GM18520 (cell line): ENCODE data around the gene RPS27A.
"Not testable (repeated sequence)": the region's sequence is repeated elsewhere in the genome, so short reads cannot be mapped to it uniquely, and the experiment has no call there.

Experiments used
- ATAC-seq: cut with Tn5 transposase; IDR thresholded peaks from one replicate; pipeline ENCODE4 v1.9.1; 2021; ENCODE audit not compliant: unreplicated experiment

Gene RPS27A

DNA sequence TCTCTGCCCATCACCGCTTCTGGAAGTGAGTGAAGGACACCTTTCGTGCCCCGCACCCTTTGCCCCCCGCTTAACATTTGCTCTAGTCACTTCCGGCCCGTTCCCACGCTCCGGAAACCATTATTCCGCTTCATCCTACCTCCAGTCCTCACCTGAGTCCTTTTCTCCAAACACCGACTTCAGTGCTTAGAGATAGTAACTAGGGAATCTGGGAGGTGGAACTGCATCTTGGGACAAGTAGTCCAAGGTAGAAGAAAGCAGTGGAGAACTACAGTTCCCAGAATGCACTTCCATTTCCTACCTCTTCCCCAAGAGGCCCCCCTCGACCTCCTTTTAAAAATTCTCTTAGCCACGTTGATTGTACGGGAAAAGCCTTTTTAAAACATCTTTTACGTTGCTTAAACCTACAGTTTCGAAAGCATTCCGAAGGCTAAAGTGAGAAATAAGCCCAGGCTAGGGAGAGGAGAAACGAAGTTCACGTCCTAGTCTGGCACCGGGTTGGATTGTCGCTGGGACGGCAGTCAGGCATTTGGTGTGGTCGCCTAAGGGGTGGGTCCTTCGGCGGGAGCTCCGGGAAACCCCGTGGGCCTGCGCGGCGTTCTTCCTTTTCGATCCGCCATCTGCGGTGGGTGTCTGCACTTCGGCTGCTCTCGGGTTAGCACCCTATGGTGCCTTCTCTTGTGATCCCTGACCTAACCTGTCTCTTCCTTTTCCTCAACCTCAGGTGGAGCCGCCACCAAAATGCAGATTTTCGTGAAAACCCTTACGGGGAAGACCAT is at the start of gene RPS27A, which contains the start of gene CLHC1:
TSS of gene RPS27A (plus strand) at position 605 of the 779 bp plus-strand sequence. CDS start at position 742, 137 bp downstream.
TSS of gene CLHC1 (minus strand) at position 210 of the 779 bp plus-strand sequence. CDS start 9,882 bp downstream, outside the sequence.
- ATAC-seq = peak; percentile 84

DNA sequence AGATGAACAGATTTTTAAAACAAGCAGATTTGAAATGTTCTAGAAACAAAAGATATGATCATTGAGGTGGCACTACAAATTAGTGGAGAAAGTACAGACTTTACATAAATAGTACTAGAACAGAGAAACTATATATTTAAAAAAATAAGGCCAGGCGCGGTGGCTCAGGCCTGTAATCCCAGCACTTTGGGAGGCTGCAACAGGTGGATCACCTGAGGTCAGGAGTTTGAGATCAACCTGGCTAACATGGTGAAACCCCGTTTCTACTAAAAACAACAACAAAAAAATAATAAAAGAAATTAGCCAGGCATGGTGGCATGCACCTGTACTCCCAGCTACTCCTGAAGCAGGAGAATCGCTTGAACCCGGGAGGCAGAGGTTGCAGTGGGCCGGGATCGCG is 45.7 kb upstream of the RPS27A start:
- not testable (repeated sequence) for ATAC-seq

DNA sequence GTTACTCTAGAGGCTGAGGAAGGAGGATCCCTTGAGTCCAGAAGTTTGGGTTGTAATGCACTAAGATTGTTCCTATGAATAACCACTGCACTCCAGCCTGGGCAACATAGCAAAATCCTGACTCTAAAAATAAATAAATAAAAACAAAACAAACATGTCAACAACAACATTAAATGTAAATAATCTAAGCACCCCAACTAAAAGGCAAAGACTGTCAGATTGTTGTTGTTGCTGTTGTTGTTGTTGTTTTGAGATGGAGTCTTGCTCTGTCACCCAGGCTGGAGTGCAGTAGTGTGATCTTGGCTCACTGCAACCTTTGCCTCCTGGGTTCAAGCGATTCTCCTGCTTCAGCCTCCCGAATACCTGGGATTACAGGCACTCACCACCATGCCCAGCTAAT is 40.6 kb upstream of the RPS27A start:
- ATAC-seq = not testable (repeated sequence)

DNA sequence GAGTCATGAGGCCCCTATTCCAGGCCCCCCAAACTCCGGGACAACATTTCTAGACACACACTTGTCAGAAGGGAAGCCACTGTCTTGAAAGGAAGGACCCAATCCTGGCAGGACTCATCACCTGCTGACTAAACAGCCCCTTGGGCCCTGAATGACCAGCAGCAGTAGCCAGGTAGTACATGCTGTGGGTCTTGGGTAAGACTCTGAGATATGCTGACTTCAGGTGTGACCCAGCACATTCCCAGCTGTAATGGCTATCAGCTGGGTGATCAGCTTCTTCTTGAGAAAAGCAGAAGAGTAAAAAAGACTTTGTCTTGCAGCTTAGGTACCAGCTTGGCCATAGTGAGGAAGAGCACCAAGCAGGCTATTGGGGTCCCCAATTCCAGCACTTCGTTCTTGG is 36.0 kb upstream of the RPS27A start:
- no peak for ATAC-seq

DNA sequence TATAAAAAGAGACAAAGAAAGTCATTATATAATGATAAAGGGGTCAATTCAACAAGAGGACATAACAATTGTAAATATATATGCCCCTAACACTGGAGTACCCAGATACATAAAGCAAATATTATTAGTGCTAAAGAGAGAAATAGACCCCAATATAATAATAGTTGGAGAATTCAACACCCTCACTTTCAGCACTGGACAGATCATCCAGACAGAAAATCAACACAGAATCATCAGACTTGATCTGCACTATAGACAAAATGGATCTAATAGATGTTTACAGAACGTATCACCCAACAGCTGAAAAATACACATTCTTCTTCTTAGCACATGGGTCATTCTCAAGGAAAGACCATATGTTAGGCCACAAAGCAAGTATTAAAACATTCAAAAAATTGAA is 32.1 kb upstream of the RPS27A start:
- ATAC-seq = no peak

DNA sequence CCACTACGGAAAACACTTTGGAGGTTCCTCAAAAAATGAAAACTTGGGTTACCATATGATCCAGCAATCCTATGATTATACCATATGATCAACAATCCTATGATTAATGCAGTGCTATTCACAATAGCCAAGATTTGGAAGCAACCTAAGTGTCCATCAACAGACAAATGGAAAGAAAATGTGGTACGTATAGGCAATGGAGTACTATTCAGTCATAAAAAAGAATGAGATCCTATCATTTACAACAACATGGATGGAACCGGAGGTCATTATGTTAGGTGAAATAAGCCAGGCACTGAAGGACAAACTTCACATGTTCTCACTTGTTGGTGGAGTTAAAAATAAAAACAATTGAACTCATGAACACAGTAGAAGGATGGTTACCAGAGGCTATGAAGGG is 28.0 kb upstream of the RPS27A start:
- ATAC-seq = no peak

DNA sequence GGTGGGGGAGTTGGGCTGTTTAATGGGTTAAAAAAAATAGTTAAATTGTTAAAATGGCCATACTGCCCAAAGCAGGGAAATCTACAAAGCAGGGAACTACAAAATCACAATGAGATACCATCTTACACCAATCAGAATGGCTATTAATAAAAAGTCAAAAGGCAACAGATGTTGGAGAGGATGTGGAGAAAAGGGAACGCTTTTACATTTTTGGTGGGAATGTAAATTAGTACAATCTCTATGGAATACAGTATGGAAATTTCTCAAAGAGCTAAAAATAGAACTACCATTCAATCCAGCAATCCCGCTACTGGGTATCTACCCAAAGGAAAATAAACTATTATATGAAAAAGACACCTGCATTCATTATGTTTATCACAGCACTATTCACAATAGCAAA is 27.5 kb upstream of the RPS27A start:
- no peak for ATAC-seq

DNA sequence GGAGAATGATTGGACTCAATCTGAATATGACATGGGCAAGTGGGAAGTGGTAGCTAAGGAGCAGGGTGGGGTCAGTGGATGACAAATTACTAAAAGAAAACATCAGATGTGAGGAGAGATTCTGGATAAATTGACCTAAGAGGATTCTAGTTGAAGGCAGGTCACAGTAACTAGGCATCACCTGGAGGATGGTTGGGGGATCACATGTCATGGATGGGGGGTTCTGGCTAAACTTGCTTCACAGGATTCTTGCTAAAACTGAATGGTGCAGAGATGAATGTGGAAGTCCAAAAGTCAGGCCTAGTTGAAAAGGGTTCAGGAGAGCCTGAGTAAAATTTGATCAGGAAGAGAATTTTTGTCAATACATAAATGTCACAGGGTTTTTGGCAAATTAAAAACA is 18.7 kb upstream of the RPS27A start:
- no peak for ATAC-seq

DNA sequence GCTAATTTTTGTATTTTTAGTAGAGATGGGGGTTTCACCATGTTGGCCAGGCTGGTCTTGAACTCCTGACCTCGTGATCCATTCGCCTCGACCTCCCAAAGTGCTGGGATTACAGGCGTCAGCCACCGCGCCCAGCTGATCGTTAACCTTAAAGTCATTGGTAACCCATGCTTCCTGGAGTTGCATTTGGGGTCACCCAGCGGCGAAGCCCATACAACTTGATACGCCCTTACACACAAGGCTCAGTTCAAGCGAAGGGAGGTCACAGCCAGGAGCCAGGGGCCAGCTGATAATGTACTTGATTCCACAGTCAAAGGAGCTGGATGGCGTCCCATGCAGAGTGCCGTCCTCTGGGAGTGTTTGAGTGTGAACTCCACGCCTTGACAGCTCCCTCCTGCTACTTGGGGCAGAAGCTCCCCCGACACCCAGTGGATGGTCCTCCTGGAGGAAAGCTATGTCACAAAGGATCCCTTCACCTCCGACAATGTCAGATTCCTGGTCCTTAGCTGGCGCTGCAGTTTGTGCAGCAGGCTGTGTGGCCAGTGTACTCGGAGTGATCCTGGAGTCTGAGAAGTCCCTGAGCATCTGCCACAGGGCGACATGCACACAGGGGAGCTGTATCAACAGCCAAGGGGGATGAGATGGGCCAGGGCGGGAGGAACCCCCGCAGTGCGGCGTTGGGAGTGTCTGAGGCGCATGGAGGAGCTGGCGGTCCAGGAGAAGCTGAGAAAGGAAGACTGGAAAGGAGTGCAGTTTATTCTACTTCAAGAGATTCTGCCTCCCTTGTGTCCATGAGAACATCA is 8.3 kb upstream of the RPS27A start:
- no peak for ATAC-seq

DNA sequence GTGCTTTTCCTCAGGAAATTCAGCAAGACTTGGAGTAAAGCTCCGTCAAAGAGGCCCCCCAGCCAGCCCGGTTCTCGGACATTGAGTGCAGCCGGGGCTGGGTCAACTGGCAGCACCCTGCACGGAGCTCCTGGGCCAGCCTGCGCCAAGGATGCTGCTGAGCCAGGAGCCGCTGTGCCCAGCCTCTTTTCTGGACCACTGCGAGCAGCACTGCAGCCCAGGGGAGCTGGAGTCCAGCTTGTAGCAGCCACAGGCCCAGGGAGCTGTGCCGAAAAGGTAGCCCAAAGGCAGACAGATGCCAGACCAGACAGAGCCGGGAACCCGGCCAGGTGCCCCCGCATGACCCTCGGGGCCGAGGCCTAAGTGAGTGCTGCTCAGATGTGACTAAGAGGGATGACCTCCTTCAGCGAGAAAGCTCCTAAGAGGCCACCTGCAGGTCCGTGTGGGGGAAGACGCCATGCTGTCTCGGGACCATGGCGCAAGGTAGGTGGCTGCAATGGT is 7.7 kb upstream of the RPS27A start:
- ATAC-seq = no peak

DNA sequence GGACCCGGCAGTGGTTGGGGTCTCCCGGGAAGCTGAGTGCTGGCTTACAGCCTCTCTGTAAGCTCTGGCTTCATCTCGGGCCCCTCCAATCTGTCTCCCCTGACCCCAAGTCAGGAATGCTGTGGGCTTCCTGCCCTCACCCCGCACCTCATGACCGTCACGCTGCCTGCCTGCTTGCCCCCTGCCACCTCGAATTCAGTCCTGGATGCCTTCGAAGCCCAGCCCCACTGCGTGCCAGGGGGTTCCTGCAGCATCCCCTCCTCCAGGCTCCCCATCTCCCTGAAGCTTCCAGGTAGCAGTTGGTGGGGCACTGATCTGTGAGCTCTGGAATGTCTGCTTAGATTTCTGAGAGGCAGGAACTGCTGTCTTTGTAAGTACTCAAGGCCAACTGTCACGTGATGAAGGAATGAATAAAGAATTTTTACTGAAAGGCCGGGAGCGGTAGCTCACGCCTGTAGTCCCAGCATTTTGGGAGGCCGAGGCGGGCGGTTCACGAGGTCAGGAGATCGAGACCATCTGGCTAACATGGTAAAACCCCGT is 6.9 kb upstream of the RPS27A start:
- no peak for ATAC-seq

DNA sequence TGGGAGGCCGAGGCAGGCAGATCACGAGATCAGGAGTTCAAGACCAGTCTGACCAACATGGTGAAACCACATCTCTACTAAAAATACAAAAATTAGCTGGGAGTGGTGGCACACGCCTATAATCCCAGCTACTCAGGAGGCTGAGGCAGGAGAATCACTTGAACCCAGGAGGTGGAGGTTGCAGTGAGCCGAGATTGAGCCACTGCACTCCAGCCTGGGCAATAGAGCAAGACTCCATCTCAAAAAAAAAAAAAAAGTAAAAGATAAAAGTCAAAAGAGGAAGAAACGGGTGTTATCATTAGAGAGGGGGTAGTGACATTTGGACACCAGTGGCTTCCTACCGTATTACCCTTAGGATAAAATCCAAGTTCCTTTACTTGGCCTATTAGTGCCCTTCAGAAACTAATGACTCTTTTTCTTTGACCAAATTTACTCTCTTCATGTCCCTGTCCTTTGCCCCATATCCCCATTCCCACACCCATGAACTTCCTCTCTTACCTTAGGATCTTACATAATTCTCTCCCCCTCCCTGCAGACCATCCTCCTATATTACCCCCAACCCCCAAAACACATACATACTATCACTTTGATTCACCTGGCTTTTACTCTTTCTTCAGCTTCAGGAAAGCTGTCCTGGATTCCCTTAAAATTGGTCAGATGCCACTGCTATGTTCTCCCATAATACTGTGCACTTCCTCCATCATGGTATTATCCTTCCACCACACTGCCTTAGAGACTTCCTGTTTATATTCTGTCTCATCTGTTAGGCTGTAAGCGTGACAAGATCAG is 4.9 kb upstream of the RPS27A start:
- not testable (repeated sequence) for ATAC-seq

DNA sequence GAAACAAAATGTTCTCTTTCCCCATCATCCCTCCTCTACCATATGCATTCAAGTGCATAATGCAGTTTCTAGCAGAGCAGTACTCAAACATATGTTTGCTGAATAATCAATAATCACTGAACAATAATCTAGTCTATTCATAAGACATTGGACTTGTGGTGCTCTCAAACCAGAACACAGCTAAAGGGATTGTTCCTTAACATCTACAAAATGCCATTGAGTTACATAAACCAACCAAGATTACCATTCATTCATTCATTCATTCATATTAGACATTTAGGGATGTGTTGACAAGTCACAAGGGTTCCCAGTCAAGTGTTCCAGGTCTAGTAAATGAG is 4.3 kb upstream of the RPS27A start:
- ATAC-seq = no peak

DNA sequence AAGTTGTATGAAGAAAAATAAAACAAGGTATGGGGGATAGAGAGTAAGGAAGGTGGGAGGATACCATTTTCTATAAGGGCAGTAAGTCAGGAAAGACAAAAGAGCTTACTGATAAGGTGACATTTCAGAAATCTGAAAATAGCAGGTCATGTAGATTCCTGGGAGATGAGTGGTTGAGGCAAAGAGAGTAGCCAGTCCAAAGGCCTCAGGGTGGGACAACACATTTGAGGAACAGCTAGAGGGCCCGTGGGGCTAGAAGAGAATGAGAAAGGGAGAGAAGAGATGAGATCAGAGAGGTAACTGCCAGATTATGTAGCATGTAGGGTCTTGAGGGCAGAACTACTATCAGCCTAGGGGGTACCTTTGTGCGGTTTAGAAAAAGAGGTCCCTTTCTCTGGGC is 3.3 kb upstream of the RPS27A start:
- no peak for ATAC-seq

DNA sequence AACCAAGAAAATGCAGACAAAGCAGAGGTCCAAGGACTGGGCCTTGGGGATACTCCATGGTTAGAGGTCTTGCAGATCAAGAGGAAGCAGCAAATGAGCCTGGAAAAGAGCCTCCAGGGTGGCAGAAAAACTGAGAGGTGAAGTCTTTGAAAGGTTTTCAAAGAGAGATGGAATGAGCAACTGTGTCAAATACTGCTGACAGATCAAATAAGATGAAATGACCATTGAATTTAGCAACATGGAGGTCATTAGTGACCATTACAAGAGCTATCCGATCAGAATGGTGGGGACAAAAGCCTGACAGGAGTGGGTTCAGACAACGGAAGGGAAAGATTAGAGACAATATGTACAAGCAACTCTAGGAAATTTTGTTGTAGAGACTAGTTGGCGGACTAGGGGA is 1.9 kb upstream of the RPS27A start:
- no peak for ATAC-seq

DNA sequence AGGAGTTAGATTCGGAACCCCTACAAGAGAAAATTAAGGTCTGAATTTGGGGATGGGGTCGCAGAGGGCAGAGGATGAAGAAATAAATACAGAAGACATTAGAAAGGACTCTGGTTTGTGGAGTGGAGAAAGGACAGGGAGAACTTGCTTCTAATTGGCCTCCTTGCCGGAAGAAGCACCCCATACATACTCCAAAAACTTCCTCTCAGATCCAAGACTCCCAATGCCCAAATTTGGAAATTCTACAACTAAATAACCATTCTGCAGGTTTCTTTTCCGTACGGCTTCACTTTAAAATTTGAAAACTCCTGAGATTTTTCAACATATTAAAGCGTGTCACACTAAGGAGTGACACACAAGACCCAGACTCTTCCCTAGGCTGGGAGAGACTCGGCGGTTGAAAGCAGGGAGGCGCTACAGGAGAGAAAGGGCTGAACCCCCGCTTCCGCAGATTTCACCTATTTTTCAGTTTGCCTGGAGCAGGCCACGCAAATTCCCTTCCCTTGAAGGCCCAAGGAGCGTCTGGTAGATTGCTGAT is 873 bp upstream of the RPS27A start:
- ATAC-seq = no peak

DNA sequence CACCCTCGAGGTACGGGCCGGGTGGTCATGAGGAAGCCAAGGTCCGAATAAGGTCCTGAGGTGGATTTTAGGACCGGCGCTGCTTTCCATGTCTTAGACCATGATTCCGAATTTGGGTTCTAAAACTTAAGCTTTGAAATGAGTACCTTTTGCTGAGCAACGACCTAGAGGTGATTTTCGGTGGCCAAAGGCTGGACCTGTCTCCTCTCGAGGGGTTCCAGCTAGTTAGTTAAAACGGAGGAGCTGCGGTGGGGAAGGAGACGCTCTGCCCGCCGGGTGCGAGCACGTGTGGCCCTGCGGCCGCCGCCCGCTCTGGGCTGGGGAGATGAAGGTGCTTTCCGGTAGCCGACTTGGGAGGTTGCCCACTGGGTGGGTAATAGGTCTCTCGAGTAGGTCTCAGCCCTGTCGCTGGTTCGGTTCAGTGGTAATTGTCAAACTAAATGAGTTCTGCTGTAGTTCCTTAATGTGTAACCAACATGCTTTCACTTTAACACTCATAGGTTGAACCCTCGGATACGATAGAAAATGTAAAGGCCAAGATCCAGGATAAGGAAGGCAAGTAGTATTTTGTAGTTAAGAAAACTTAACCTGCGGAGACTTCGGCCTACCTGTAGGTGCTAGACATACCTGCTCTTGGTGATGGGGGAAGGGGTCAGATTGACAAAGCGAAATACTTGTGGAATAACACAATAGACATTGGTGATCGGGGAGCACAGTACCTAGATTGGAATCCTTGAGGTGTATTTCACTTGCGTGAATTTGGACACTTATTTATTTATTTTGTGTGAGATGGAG is 572 bp downstream of the RPS27A start:
- ATAC-seq = no peak

DNA sequence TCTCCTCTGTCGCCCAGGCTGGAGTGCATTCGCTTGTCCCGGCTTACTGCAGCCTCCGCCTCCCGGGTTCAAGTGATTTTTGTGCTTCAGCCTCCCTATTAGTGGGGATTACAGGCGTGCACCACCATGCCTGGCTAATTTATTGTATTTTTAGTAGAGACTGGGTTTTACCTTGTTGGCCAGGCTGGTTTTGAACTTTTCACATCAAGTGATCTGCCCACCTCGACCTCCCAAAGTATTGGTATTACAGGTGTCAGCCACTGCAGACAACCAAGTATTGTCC is 1.1 kb downstream of the RPS27A start:
- ATAC-seq = no peak

DNA sequence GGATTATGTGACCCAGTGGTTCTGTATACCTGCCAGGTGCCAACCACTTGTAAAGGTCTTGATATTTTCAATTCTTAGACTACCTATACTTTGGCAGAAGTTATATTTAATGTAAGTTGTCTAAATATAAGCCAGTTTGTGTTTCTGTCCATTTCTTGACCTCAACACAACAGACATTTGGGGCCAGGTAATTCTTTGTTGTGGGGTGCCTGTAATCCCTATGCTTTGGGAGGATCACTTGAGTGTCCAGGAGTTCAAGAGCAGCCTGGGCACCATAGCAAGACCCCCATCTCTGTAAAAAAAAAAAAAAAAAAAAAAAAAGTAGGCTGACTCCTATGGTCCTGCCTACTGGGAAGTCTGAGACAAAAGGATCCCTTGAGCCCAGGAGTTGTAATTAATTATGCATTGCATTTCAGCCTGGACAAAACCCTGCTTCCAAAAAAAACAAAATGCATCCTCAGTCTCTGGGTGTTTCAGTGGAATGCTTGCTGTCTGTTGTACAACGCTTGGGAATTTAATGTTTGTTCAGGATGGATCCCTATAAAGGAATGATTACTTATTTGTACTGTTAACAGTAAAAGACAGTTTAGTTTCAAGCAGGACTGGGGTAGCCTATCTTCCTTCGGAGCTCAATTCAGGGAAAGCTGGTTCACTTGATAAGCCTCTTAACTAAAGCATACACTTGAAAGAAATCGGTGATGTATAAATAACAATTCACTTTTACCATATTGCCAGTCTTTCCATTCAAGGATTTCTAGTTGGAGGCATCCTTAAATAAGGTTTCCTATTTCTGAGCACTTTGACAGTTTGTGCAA is 3.4 kb downstream of the RPS27A start:
- ATAC-seq = no peak
